G401 (cell line): ENCODE data around the gene CNIH3. TPM values are rescaled to one million over a fixed set of nuclear protein-coding genes. Genes with fewer than 3 reads are reported as not detected.
"Not testable (repeated sequence)": the region's sequence is repeated elsewhere in the genome, so short reads cannot be mapped to it uniquely, and the experiment has no call there.

Experiments used
- DNase-seq: peaks from one replicate; pipeline ENCODE4 v3.0.0-alpha.2; 2015; ENCODE audit warnings: low spot score
- in situ Hi-C: cut with HindIII; loops from 2 replicates; pipeline ENCODE4 v1.10.0; 2016; ENCODE audit warnings: low sequenced_read_pairs, mixed read lengths
- total RNA-seq: library from RNA; depleted of rRNA; stranded (reverse); fragments of >200 nt; shearing (Covaris generic); gene quantifications from 2 replicates; pipeline ENCODE4 v1.2.3, GENCODE V29; 2014

CNIH3 gene
- total RNA-seq, 1 experiment from 2014 or later = 3.2 TPM

DNA sequence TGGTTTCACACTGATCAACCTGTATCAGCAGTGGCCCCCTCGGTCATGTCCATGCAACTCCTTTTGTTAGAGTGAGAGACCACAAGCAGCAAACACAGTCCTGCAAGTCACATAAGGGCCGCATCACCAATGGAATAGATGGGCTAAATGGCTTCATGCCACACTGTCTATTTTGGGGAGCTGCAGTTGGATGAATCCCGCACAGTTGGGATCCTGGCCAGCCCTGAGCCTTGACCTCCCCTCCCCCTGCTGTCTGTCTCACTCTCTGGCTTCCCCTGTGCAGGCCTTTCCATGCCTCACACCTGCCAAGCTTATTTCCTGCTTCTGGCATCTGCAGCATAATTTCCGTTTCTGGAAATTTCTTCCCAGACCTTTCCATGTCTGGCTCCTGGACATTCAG lies 57.0 kb downstream of the CNIH3 start:
- in situ Hi-C loops = no loop called here
- DNase-seq = peak; percentile 90

DNA sequence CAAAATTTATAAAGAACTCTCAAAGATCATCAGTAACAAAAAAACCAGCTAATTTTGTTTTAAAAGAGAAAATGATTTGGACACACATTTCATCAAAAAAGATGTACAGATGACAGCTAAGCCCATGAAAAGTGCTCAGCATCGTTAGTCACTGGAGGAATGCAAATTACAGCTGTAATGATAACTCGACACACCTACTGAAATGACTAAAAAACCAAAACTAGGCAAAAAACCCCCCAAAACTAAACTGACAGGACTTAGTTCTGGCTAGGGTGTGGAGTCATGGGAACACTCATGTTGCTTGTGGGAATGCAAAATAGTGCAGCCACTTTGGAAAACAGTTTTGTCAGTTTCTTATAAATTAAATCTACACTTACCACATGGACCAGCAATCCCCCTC lies 59.5 kb downstream of the CNIH3 start:
- DNase-seq = no peak
- in situ Hi-C loops = no loop called here

DNA sequence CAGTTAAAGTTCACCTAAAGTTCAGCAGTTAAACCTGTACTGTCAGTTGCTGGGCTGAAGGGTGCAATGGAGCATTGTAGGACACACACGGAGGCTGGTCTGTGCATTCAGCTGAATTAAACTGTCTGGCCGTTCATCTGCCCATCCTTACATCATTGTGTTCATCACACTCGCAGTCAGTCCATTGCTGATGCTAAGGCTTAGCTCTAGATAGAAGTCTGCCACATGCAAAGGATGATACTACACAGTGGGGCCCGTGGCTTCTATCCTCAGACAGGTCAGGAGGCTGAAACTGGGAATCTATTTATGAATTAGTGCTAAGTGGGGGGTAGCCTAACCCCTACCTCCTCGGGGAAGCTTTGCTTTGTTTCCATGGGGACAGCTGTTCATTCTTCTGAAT lies 60.4 kb downstream of the CNIH3 start:
- in situ Hi-C loops = no loop called here
- no peak for DNase-seq

DNA sequence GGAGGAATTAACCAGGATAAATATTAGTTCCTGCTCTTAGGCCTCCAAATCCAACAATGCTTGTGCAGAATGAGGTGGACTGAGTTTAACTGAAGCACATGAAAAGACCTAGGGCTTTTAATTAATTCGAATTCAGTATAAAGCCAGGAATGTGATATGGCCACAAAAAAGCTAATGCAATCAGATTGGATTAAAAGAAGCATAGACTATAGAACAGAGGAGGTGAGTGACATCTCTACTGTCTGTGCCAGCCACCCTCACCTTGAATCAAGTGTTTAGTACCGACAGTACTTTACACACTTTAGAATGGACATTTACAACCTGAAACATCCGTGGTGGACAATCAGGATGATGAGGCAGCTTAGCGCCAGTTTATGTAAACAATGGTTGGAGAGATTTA lies 62.1 kb downstream of the CNIH3 start:
- DNase-seq = no peak
- in situ Hi-C loops = no loop called here

GRCh38 chr1:224679606-224680005 lies 63.5 kb downstream of the CNIH3 start:
- in situ Hi-C loops = no loop called here
- no peak for DNase-seq

GRCh38 chr1:224681816-224682215 lies 65.7 kb downstream of the CNIH3 start:
- DNase-seq = no peak
- in situ Hi-C loops = no loop called here

DNA sequence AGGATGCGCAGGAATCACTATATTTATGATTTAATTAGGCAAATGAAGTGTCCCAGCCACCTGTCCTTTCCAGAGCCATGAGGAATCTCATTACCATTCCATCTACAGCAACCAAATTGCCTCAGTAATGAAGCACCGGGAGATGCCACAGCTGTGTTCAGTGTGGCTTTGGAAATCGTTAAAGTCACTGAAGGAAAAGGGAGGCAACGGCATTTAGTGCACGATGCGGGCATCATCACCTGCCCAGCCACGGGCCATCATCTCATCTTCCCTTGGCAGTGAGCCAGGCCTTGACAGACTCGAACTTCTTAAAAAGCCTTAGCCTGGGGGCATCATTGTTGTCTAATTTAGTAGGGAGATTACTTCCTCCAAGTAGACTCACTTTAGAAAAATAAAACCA lies 67.8 kb downstream of the CNIH3 start:
- in situ Hi-C loops = no loop called here
- no peak for DNase-seq

DNA sequence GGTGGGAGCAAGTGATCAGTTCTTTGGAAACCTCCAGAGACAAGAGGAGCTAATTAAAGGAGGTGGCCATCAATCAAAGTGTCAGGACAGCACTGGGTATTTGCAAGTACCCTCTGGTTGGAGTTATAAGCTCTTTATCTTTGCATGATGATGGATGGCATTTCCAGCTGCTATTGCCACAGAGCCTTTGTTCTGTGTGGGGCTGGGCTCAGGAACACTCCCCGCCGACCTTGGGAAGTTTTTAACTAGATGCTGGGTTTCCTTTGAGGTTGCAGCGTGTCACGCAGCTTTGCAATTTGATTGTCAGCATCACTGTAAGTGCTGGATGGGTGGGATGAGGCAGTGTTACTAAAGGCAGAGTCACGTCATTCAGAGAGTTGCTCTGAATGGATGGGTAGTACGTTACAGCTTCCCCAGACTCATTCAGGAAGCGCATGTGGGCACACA lies 68.9 kb downstream of the CNIH3 start:
- DNase-seq = no peak
- in situ Hi-C loops = no loop called here

DNA sequence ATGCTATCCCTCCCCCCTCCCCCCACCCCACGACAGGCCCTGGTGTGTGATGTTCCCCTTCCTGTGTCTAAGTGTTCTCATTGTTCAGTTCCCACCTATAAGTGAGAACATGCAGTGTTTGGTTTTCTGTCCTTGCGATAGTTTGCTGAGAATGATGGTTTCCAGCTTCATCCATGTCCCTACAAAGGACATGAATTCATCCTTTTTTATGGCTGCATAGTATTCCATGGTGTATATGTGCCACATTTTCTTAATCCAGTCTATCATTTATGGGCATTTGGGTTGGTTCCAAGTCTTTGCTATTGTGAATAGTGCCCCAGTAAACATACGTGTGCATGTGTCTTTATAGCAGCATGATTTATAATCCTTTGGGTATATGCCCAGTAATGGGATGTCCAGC lies 70.0 kb downstream of the CNIH3 start:
- DNase-seq, in situ Hi-C loops: not testable (repeated sequence)

- DNase-seq = no peak
- in situ Hi-C loops = no loop called here
These were observed 71.3 kb downstream of the CNIH3 start for GRCh38 chr1:224687465-224687864.

GRCh38 chr1:224689374-224689773 lies 73.3 kb downstream of the CNIH3 start:
- in situ Hi-C loops = no loop called here
- no peak for DNase-seq

DNA sequence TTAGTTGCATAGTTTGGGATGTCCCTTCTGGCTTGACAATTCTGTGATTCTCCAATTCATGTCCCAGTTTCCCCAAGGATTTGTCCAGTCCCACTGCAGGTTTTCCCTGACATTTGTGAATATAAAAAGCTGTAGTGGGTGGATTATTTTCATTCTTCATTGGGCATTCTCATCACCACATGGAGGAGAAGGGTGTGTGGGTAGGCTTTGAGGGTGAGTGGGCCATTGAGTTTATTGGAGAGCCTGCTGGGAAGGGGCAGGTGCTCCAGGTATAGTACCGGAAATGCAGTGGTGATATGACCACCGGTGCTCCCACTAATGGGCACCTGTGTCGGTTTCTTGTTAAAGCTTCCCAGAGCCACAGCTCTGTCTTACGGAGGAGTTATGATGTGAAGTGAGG lies 74.5 kb downstream of the CNIH3 start:
- in situ Hi-C loops = no loop called here

DNA sequence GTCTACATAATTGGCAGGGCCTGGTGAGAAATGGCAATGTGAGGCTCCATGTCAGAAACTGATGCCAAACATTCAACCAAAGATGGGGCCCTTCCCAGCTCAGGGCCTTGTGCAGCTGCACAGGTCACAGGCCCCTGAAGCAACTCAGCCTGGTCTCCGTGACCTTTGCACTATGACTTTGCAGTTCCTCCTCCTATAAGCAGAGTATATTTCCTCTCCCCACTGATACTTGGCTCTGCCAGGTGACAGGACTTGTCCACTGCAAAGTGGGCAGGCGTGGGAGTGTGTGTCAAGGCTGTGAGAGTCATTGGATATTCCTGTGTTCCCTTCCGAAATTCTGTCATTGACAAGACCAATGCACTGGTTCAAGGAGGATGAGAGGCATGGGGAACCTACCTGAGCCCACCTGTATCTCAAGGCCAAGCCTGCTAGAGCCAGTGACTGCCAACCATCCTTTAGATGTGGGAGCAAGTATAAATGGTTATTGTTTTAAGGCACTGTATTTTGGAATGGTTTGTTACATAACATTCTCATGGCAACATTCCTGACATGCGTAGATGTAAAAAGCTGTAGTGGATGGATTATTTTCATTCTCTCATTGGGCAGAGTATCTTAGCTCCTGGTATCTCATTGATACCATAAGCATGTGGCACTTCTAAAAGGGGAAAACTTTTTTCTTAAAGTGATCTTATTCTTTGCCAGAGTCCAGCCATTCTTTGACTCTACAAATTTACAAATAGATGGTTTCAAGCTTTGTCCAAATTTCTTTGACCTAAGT lies 75.2 kb downstream of the CNIH3 start:
- DNase-seq = no peak
- in situ Hi-C loops = no loop called here

More for the DNA sequence above, 74.5 kb downstream of the CNIH3 start:
- no peak for DNase-seq

GRCh38 chr1:224694969-224695368 lies 78.9 kb downstream of the CNIH3 start:
- in situ Hi-C loops = no loop called here
- DNase-seq = no peak

- no peak for DNase-seq
- in situ Hi-C loops = no loop called here
These were observed 79.9 kb downstream of the CNIH3 start for GRCh38 chr1:224696021-224696420.

DNA sequence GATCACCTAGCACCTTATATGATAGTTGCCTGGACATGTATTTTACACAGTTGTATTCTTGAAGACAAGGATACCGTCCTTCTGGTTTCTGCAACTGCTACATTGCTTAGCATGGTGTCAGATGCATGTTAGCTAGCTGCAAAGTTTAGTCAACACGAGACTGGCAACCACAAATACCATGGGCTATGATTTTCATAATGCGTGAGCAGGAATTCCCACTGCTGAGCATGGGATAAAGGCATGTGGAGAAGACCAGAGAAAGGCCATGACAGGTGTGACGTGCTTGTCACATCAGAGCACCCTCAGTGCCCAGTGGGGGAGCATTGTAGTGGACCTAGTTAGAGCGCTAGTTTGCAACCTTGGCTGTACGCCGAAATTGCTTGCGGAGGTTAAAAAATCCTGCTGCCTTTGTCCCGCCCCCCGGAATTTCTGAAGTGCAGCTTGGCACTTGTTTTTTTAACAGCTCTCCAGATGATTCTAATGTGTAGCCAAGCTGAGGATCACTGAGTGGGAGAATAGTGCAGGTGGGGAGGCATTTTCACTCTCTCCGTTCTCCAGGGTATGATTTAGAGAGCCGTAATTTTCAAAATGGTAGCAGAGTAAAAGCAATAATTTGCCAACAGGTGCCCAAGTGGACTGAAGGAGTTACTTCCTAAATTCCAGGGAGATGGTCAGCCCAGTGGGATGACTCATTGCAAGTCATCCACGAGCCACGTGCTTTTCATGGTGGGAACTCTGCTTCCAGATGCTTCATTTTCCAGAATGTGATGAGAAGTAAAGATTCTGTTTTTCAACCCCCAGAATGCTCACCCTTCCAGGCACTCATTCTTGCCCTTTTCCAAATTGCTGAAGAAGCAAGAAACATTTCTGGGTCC lies 81.0 kb downstream of the CNIH3 start:
- in situ Hi-C loops = no loop called here
- no peak for DNase-seq

GRCh38 chr1:224698015-224698451 lies 81.9 kb downstream of the CNIH3 start:
- in situ Hi-C loops = no loop called here
- no peak for DNase-seq

DNA sequence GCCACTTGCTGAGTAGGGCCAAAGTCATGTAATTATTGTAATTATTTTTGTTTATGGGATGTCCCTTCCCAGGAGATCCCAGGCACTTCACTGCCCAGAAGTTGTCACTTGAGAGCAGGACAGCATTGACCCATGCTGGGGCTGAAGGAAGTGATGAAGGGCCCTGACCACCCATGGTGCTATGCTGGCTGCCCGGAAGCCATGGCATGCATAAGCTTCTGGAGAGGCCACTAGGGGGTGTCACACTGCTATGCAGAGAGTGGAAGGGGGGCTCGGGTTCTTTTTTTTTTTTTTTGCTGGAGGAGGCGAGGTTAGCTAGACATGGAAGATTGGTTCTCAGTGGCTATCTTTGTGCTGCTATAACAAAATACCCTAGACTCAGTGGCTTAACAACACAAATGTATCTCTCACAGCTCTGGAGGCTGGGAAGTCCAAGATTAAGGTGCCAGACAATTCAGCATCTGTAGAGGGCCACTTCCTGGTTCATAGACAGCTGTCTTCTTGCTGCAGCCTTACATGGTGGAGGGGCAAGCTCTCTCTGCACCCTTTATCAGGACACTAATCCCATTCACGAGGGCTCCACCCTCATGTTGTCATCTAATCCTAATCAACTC lies 84.9 kb downstream of the CNIH3 start:
- in situ Hi-C loops = no loop called here
- DNase-seq = no peak

GRCh38 chr1:224703702-224704101 lies 87.6 kb downstream of the CNIH3 start:
- in situ Hi-C loops = no loop called here
- no peak for DNase-seq
